ENCODE measurements around the gene PMPCA. TPM values are rescaled to one million over a fixed set of nuclear protein-coding genes. Genes with fewer than 3 reads are reported as not detected.

Gene PMPCA
- total RNA-seq, 1 experiment from 2014 or later: 103 TPM

GRCh38 chr9:136436055-136436634 lies 25.7 kb downstream of the PMPCA start (continued):
- TF ChIP-seq E2F5 (CRISPR knock-in tag; IDR thresholded peaks at IDR 0.05): no peak

GRCh38 chr9:136437430-136437829 lies 27.0 kb downstream of the PMPCA start:
- Mint-ChIP-seq H3K27me3 (ENCODE audit: low read depth) (no peaks in the 10 kb centered on the region), H3K9me3 (no peaks in the 10 kb centered on the region), H3K36me3 (peaks cover 7% of the 10 kb centered on the region), H3K27ac (peak overlapping the region; percentile 30; the same call in 1 of the 2 replicates), H3K4me1 (peaks cover 15% of the 10 kb centered on the region), H3K4me3 (peak overlapping the region; percentile 80)
- CTCF ChIA-PET: no interaction called here
- TF ChIP-seq RORB (CRISPR knock-in tag; IDR thresholded peaks at IDR 0.05) (no peak), FOXP1 (CRISPR knock-in tag; IDR thresholded peaks at IDR 0.05; ENCODE audit: borderline replicate concordance) (no peak), ELF4 (CRISPR knock-in tag; IDR thresholded peaks at IDR 0.05; ENCODE audit: low read depth) (no peak), IRF1 (CRISPR knock-in tag; IDR thresholded peaks at IDR 0.05) (no peak), IRF2 (CRISPR knock-in tag; IDR thresholded peaks at IDR 0.05; ENCODE audit: borderline replicate concordance, low read depth) (no peak), E2F1 (CRISPR knock-in tag; IDR thresholded peaks at IDR 0.05) (no peak), FOXP4 (CRISPR knock-in tag; IDR thresholded peaks at IDR 0.05) (no peak), NFYB (CRISPR knock-in tag; conservative IDR thresholded peaks at IDR 0.05; ENCODE audit: low read depth) (no peak), CREB1 (CRISPR knock-in tag; IDR thresholded peaks at IDR 0.05) (no peak)
- DNase-seq (ENCODE audit: low spot score): no peak
- POLR2A ChIA-PET: no interaction called here
- no peak for ATAC-seq

GRCh38 chr9:136437839-136438547 lies 27.5 kb downstream of the PMPCA start:
- H3K27me3 Mint-ChIP-seq (ENCODE audit: low read depth): no peaks in the 10 kb centered on the region
- H3K4me1 Mint-ChIP-seq: peaks cover 15% of the 10 kb centered on the region
- ChIA-PET POLR2A (interaction anchor here (0.7 kb wide), 1 partner anchor 75 kb away, joined by 3 read pairs; no protein-coding TSS in a partner anchor), CTCF (interaction anchor here (0.8 to 1.2 kb wide), 6 partner anchors 8 to 234 kb away, joined by 3 read pairs; no protein-coding TSS in a partner anchor)
- peak overlapping the region; percentile 80 for H3K4me3 Mint-ChIP-seq
- DNase-seq (ENCODE audit: low spot score): no peak
- no peaks in the 10 kb centered on the region for H3K9me3 Mint-ChIP-seq
- ATAC-seq: no peak
- H3K27ac Mint-ChIP-seq: no peak overlapping the region
- peaks cover 13% of the 10 kb centered on the region for H3K36me3 Mint-ChIP-seq
- no peak for TF ChIP-seq CREB1 (CRISPR knock-in tag; IDR thresholded peaks at IDR 0.05)
- TF ChIP-seq HMGXB4 (CRISPR knock-in tag; IDR thresholded peaks at IDR 0.05): no peak
- TF ChIP-seq ZNF232 (CRISPR knock-in tag; IDR thresholded peaks at IDR 0.05): no peak
- TF ChIP-seq FOXJ3 (CRISPR knock-in tag; IDR thresholded peaks at IDR 0.05; ENCODE audit: borderline replicate concordance): no peak
- no peak for TF ChIP-seq ZSCAN18 (CRISPR knock-in tag; IDR thresholded peaks at IDR 0.05)
- TF ChIP-seq GABPB1 (CRISPR knock-in tag; IDR thresholded peaks at IDR 0.05): no peak
- TF ChIP-seq ZNF138 (CRISPR knock-in tag; conservative IDR thresholded peaks at IDR 0.05): no peak
- no peak for TF ChIP-seq ZBTB43 (CRISPR knock-in tag; IDR thresholded peaks at IDR 0.05)
- no peak for TF ChIP-seq JUN (CRISPR knock-in tag; IDR thresholded peaks at IDR 0.05)
- TF ChIP-seq TEAD1 (CRISPR knock-in tag; IDR thresholded peaks at IDR 0.05): no peak
